A204.1 (cell line): ENCODE results near the gene COX14.

Experiments
- FAIRE-seq: peaks from 2 replicates; lab custom pipeline; 2012; peaks lifted over from hg19 to GRCh38; lab: Jason Lieb, UNC

The COX14 gene

GRCh38 chr12:50084775-50085614, 27.0 kb upstream of the COX14 start, which contains the start of gene SMARCD1:
TSS of gene SMARCD1 (plus strand) at chr12:50085342. CDS start at chr12:50085370, 28 bp downstream.
- FAIRE-seq = peak; percentile 23

GRCh38 chr12:50085615-50086072, 26.4 kb upstream of the COX14 start:
- FAIRE-seq = no peak

DNA sequence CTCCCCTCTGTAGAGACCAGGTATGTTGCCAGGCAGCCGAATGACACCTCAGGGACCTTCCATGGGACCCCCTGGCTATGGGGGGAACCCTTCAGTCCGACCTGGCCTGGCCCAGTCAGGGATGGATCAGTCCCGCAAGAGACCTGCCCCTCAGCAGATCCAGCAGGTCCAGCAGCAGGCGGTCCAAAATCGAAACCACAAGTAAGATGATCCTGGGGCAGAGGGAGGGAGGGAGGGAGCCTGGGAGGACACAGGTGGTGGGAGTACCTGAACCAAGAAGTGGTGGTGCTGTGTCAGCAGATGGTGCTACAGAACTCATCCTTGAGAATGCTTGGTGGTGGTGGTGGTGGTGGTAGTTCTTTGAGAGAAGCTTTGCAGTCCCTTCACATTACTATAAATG, 25.9 kb upstream of the COX14 start:
- no peak for FAIRE-seq

DNA sequence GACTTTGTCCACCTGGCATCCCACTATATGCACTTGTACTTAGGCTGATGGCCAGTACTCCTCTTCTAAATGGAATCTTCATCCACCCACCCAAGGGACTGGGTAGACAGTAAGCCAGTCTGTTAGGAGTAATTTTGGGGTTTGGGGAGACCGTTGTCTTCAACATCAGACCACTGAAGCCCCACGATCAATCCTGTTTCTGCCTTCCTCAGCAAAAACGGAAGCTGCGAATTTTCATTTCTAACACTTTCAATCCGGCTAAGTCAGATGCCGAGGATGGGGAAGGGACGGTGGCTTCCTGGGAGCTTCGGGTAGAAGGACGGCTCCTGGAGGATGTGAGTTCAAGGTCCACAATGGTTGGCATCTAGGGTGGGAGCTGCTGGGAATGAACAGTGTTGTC, 24.9 kb upstream of the COX14 start:
- FAIRE-seq = no peak

DNA sequence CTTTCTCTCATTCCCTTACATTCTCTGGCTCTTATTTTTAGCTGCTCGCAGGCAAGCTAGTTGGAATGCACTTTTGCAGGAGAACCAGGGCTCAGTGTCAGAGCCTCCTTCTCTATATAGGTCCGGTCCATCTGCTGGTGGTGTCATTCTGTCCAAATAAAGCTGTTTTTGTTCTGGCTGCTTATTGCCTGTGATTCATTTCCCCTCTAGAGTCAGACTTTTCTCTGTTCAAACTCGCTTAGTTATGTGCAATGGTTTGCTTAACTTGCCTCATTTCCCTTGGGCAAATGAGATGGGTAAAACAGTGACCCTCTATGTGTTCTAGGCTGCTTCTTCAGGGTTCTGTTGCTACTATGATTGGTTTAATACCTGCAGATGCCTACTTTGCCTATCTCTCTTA, 24.0 kb upstream of the COX14 start:
- no peak for FAIRE-seq

DNA sequence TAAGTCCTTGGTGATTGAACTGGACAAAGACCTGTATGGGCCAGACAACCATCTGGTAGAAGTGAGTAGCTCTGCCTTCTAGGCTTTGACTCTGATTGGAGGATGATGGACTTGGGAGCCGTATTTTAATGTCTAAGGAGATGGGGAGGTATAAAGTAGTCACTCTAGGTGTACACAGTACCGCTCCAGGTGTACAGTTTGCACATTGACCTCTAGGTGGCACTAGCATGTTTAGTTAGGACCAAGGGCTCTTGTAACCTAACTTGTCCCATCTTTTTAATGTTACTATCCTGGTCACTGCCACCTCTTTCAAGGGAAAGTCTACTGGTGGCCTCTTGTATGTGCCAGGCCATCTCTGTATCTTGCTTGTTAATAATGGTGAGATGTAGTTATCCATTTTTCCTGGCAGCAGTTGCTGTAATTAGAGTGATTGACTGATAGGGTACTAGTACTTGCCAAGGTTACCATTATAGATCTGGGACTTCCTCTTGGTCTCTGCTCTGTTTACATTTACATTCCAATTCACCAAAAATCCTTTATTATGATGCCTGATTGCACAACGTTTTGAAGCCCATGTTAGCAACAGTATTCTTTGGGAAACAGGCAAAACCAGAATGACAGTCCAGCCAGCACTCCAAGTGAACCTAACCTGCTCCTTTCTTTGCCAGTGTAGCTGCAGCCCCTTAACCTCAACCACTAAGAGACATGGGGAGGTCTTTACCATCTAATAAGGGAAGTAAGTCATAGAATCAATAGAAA, 23.3 kb upstream of the COX14 start:
- no peak for FAIRE-seq

DNA sequence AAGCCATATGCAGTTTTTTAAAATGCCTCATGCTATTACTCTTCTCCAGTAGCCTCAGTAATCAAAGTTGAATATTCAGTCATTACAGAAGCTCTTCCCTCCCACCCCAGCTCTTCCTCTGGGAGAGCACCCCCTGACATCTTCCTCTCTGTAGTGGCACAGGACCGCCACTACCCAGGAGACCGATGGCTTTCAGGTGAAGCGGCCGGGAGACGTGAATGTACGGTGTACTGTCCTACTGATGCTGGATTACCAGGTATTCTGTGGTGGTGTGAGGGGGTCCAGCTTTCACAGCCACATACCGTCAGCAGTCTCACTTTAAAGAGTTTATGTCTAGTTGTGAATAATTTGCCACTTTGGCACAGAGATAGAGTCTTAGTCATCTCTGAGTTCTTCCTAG, 22.3 kb upstream of the COX14 start:
- FAIRE-seq = no peak

- FAIRE-seq = no peak
Measured at GRCh38 chr12:50090391-50090790, 21.6 kb upstream of the COX14 start.

GRCh38 chr12:50097952-50098351, 14.1 kb upstream of the COX14 start:
- FAIRE-seq = no peak

- FAIRE-seq = no peak
Measured at GRCh38 chr12:50099302-50100008, 12.6 kb upstream of the COX14 start.

- FAIRE-seq = no peak
Measured at GRCh38 chr12:50100561-50100960, 11.5 kb upstream of the COX14 start.

DNA sequence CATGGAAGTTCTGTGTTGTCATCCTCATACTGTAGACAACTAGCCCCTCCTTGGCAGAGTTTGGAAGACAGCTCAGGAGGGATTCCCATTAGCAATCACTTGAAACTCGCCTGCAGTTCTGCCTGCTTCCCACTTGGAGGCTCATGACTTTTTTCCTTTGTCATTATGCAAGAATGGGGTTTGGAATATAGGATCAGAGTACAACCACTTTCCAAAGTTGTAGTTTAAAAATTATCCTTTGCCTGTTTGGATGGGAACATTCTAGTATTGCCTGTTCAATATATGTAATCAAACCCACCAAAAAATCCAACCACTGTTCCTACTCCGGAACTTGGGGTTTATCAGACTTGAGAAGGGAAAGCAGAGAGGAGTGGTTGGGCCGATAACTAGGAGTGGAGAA, 10.4 kb upstream of the COX14 start:
- FAIRE-seq = peak; percentile 63

GRCh38 chr12:50102131-50102531, 9.9 kb upstream of the COX14 start:
- FAIRE-seq = no peak

- FAIRE-seq = no peak
Measured at GRCh38 chr12:50102646-50103309, 9.3 kb upstream of the COX14 start.

GRCh38 chr12:50103351-50103750, 8.7 kb upstream of the COX14 start:
- no peak for FAIRE-seq

DNA sequence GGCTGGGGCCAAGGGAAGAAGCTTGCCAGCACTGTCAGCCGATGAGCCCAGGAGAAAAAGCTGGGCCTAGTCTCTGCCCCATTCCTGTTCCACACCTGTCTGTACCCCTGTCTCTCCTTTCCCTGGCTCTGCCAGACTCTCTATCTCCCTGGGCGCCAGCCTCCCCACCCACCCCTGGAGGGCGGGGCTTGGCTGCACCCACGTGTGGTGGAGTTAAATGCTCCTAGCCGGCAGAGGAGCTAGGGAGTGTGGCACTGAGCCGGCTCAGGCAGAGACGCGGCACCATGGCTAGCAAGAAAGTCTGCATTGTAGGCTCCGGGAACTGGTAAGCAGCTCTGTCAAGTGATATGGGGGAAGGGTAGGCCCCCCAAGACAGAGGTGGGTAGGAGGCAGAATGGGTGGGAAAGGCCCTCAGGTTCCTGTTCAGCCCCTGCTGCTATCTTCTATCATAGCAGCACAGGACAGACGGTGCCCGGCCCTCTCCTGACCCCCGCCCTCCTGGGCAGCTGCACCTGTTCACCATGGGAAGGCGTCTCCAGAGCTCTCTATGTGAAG, 8.2 kb upstream of the COX14 start, which contains the start of gene GPD1:
Gene GPD1, plus strand, starts transcription at position 242 of the 555 bp plus-strand sequence. Its CDS starts 43 bp downstream, at position 285.
- FAIRE-seq = no peak

DNA sequence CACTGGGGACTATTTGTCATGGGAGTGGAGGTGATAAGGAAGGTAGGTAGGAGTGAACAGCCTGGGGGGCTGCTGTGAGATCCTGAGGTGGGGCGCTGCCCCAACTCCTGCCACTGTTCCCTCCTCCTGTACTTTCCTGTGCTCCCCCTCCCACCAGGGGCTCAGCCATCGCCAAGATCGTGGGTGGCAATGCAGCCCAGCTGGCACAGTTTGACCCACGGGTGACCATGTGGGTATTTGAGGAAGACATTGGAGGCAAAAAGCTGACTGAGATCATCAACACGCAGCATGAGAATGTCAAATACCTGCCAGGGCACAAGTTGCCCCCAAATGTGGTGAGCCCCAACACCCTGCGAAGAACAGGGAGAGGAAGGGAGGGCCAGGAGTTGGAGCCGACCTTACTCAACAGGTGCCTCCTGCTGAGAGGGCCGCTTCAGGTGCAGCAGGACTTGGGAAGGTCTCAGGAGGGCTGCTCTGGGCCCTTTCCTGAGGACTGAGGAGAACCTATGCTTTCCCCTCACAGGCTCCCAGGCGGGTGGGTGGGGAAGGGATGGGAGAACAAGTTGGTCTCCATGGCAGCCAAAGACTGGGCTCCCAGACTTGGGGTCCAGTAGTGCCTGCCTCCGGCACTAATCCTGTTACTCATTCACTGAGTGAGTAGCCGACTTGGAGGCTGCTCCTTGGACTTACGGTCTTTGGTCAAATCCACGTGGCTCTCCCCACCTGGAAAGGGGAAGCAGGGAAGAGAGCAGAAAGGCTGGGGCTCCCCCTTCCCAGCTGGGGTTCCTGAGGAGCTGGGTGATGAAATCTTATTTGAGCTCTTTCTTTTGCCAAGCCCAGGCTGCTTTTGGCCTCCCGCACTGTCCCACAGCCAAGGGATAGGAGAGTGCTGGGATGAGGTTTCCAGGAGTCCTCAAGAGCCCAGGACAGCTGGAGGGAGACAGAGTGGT, 7.3 kb upstream of the COX14 start:
- no peak for FAIRE-seq

DNA sequence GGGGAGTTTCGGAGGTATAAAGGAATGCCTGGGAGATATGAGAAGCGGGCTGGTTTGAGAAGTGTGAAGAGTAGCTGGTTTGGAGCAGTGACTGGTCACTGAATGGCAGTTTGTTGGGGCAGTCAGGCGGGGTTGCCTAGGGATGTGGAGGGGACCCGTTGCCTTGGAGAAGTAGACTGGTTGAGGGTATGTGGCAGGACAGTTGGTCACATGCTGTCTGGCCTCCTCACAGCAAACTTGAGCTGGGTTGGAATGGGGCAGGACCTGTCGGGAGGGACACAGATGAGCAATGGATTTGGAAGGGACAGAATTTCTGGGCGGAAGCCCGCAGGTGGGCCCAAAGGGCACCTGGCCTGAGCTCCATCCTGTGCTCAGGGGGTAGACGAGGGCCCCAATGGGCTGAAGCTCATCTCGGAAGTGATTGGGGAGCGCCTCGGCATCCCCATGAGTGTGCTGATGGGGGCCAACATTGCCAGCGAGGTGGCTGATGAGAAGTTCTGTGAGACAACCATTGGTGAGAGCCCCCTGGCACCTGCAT, 6.1 kb upstream of the COX14 start:
- no peak for FAIRE-seq

DNA sequence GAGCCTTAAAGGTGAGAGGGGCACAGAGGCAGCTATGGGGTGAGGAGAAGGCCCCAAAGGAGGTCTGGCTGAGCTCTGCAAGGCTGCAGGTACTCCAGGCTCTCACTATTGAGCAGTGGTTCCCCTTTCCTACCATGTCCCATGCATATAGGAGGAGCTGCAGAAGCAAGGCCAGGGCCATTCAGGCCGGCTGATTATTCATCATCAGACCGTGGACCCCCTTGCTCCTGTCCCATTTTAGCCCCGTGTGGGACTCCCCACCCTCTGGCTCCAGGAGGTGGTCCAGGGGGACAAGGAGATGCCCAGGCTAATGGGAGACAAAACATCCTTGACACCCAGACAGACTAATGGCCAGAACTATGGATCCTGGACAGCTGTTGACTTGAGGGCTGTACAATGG, 5.1 kb upstream of the COX14 start:
- no peak for FAIRE-seq
